ENCODE data around the gene SAFB2. TPM values are rescaled to one million over a fixed set of nuclear protein-coding genes. Genes with fewer than 3 reads are reported as not detected.
"Not testable (repeated sequence)": the region's sequence is repeated elsewhere in the genome, so short reads cannot be mapped to it uniquely, and the experiment has no call there.

SAFB2 gene
- total RNA-seq, 1 donor, result 38.0 TPM

GRCh38 chr19:5617080-5617479 lies 5.5 kb downstream of the SAFB2 start:
- Histone ChIP-seq H2AFZ (ENCODE audit: low read length) (no peak overlapping the region), H3K79me2 (ENCODE audit: insufficient read depth, low read length) (peaks cover 76% of the 10 kb centered on the region), H3K9me3 (ENCODE audit: low read depth, low read length) (no peaks in the 10 kb centered on the region), H3K4me2 (ENCODE audit: insufficient read depth, low read length) (no peak overlapping the region), H3K4me1 (ENCODE audit: insufficient read depth, low read length) (peaks cover 36% of the 10 kb centered on the region), H3K4me3 (ENCODE audit: insufficient read depth, low read length) (no peak overlapping the region), H4K20me1 (ENCODE audit: insufficient read depth, low read length) (peaks cover 44% of the 10 kb centered on the region), H3K27me3 (ENCODE audit: insufficient read depth, low read length) (no peaks in the 10 kb centered on the region), H3K27ac (ENCODE audit: low read depth, low read length) (peak overlapping the region; percentile 7), H3K36me3 (ENCODE audit: insufficient read depth, low read length) (peaks cover 76% of the 10 kb centered on the region)
- DNase-seq (ENCODE audit: insufficient read length, low spot score, missing footprints), result no peak
- TF ChIP-seq CTCF (IDR thresholded peaks at IDR 0.05; ENCODE audit: extremely low read depth, low read depth, low read length), result no peak

DNA sequence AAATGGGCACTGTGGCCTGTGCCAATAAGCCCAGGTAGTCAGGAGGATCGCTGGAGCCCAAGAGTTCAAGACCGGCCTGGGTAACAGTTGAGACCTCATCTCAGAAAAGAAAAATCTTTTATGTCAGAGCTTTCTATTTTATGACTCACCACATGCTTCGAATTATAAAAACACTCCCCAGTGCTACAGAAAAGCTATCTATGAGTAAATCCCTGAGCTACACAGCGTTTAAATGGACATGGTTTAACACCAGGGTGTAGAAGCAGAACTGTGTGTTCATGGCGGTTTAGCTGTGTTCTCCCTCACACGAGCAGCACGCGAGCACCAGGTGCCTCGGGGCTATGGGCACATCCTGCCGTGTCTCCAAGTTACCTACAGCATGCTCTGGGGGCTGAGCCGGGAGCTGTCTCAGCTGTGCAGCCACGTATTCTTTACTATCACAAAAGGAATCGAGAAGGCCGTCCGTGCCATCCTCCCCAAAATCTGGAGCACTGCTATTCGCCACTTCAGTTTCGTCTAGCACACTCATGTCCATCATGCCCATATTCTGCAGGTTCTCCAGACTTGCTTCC lies 6.7 kb downstream of the SAFB2 start:
- TF ChIP-seq CTCF (IDR thresholded peaks at IDR 0.05; ENCODE audit: extremely low read depth, low read depth, low read length), result no peak
- H4K20me1 ChIP-seq (ENCODE audit: insufficient read depth, low read length), result peaks cover 34% of the 10 kb centered on the region
- peaks cover 78% of the 10 kb centered on the region for H3K36me3 ChIP-seq (ENCODE audit: insufficient read depth, low read length)
- no peak overlapping the region for H3K4me3 ChIP-seq (ENCODE audit: insufficient read depth, low read length)
- H3K27me3 ChIP-seq (ENCODE audit: insufficient read depth, low read length), result no peaks in the 10 kb centered on the region
- H3K4me2 ChIP-seq (ENCODE audit: insufficient read depth, low read length), result no peak overlapping the region
- peaks cover 67% of the 10 kb centered on the region for H3K79me2 ChIP-seq (ENCODE audit: insufficient read depth, low read length)
- no peak overlapping the region for H2AFZ ChIP-seq (ENCODE audit: low read length)
- H3K4me1 ChIP-seq (ENCODE audit: insufficient read depth, low read length), result peaks cover 25% of the 10 kb centered on the region
- DNase-seq (ENCODE audit: insufficient read length, low spot score, missing footprints), result peak; percentile 94
- peak overlapping the region; percentile 18 for H3K27ac ChIP-seq (ENCODE audit: low read depth, low read length)
- no peaks in the 10 kb centered on the region for H3K9me3 ChIP-seq (ENCODE audit: low read depth, low read length)

GRCh38 chr19:5612891-5613865 lies 9.4 kb downstream of the SAFB2 start:
- H3K4me1 ChIP-seq (ENCODE audit: insufficient read depth, low read length), result peaks cover 19% of the 10 kb centered on the region
- no peak for TF ChIP-seq CTCF (IDR thresholded peaks at IDR 0.05; ENCODE audit: extremely low read depth, low read depth, low read length)
- H3K36me3 ChIP-seq (ENCODE audit: insufficient read depth, low read length), result peaks cover 81% of the 10 kb centered on the region
- no peaks in the 10 kb centered on the region for H3K27me3 ChIP-seq (ENCODE audit: insufficient read depth, low read length)
- peaks cover 30% of the 10 kb centered on the region for H4K20me1 ChIP-seq (ENCODE audit: insufficient read depth, low read length)
- no peak overlapping the region for H2AFZ ChIP-seq (ENCODE audit: low read length)
- H3K4me3 ChIP-seq (ENCODE audit: insufficient read depth, low read length), result no peak overlapping the region
- no peak for DNase-seq (ENCODE audit: insufficient read length, low spot score, missing footprints)
- H3K4me2 ChIP-seq (ENCODE audit: insufficient read depth, low read length), result no peak overlapping the region
- H3K79me2 ChIP-seq (ENCODE audit: insufficient read depth, low read length), result peaks cover 59% of the 10 kb centered on the region
- H3K9me3 ChIP-seq (ENCODE audit: low read depth, low read length), result no peaks in the 10 kb centered on the region
- no peak overlapping the region for H3K27ac ChIP-seq (ENCODE audit: low read depth, low read length)

DNA sequence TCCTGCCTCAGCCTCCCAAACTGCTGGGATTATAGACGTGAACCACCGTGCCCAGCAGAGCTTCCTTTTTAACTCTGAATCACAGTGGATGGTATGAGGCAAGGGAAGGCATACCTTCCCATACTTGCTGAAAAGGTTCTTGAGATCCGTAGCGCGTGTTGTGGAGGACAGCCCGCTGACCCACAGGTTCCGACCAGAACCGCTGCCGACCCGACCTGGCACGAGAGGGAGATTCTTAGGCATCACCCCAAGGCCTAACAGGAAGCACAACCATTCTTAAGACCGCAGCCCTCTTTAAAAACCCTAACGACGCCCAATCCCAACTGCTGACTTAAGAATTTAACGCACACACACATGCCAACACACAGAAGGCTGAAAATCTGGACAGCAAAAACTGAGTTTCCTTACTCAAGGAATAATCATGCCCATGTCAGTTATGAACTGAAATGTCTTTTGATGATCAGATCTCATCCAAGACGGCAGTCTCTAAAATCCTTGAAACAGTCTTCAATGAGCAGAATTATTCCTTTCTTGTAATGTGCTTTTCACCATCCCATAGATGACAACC lies 12.6 kb downstream of the SAFB2 start:
- Histone ChIP-seq H3K4me1 (ENCODE audit: insufficient read depth, low read length) (peaks cover 6% of the 10 kb centered on the region), H2AFZ (ENCODE audit: low read length) (no peak overlapping the region), H3K36me3 (ENCODE audit: insufficient read depth, low read length) (peaks cover 86% of the 10 kb centered on the region), H3K27me3 (ENCODE audit: insufficient read depth, low read length) (no peaks in the 10 kb centered on the region), H3K9me3 (ENCODE audit: low read depth, low read length) (no peaks in the 10 kb centered on the region), H3K4me3 (ENCODE audit: insufficient read depth, low read length) (no peak overlapping the region), H3K4me2 (ENCODE audit: insufficient read depth, low read length) (no peak overlapping the region), H4K20me1 (ENCODE audit: insufficient read depth, low read length) (peaks cover 30% of the 10 kb centered on the region), H3K79me2 (ENCODE audit: insufficient read depth, low read length) (peaks cover 62% of the 10 kb centered on the region), H3K27ac (ENCODE audit: low read depth, low read length) (no peak overlapping the region)
- DNase-seq (ENCODE audit: insufficient read length, low spot score, missing footprints), result no peak
- TF ChIP-seq CTCF (IDR thresholded peaks at IDR 0.05; ENCODE audit: extremely low read depth, low read depth, low read length), result no peak

DNA sequence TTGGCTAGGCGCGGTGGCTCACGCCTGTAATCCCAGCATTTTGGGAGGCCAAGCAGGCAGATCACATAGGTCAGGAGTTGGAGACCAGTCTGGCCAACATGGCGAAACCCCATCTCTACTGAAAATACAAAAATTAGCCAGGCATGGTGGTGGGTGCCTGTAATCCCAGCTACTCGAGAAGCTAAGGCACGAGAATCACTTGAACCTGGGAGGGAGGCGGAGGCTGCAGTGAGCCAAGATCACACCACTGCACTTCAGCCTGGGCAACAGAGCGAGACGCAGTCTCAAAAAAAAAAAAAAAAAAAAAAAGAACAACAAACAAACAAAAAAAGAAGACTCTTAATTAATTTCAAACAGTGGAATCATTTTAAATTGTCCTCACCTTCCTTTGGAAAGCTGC lies 13.8 kb downstream of the SAFB2 start:
- H3K9me3 ChIP-seq (ENCODE audit: low read depth, low read length); H3K4me1 ChIP-seq (ENCODE audit: insufficient read depth, low read length); H2AFZ ChIP-seq (ENCODE audit: low read length); H3K4me3 ChIP-seq (ENCODE audit: insufficient read depth, low read length); DNase-seq (ENCODE audit: insufficient read length, low spot score, missing footprints); H3K27me3 ChIP-seq (ENCODE audit: insufficient read depth, low read length); H3K4me2 ChIP-seq (ENCODE audit: insufficient read depth, low read length); H3K27ac ChIP-seq (ENCODE audit: low read depth, low read length): not testable (repeated sequence)
- peaks cover 61% of the 10 kb centered on the region for H3K79me2 ChIP-seq (ENCODE audit: insufficient read depth, low read length)
- peaks cover 87% of the 10 kb centered on the region for H3K36me3 ChIP-seq (ENCODE audit: insufficient read depth, low read length)
- peaks cover 30% of the 10 kb centered on the region for H4K20me1 ChIP-seq (ENCODE audit: insufficient read depth, low read length)
